Stimulated activated CD8-positive, alpha-beta memory T cell treated with anti-CD3 and anti-CD28 coated beads, Interleukin-2, amount 100 ng/mL, for 48 hours (primary cell): Measurements from ENCODE around the gene TMEM175.
"Not testable (repeated sequence)": the region's sequence is repeated elsewhere in the genome, so short reads cannot be mapped to it uniquely, and the experiment has no call there.

Experiments
- DNase-seq, 2 donors: peaks; one replicate each; pipeline ENCODE4 v3.0.0-alpha.2; 2020; ENCODE audit warnings: low read depth in 2 of 2

The TMEM175 gene

GRCh38 chr4:970046-970745, 37.9 kb downstream of the TMEM175 start:
- DNase-seq, result peak in 1 of 2 donors; percentile 15

- no peak for DNase-seq
Measured at GRCh38 chr4:970854-971520, 38.7 kb downstream of the TMEM175 start.

- no peak for DNase-seq
Measured at GRCh38 chr4:971666-972500, 39.6 kb downstream of the TMEM175 start.

GRCh38 chr4:972651-973424, 40.6 kb downstream of the TMEM175 start:
- DNase-seq, result peak; percentile 33 to 39

GRCh38 chr4:973431-974397, 41.5 kb downstream of the TMEM175 start, which contains the start of gene DGKQ:
TSS of gene DGKQ (minus strand) at chr4:973569. CDS start at chr4:973482, 87 bp downstream.
- peak; percentile 77 to 82 for DNase-seq

GRCh38 chr4:974668-975067, 42.4 kb downstream of the TMEM175 start:
- DNase-seq, result no peak

GRCh38 chr4:976016-976415, 43.8 kb downstream of the TMEM175 start:
- DNase-seq, result not testable (repeated sequence)

- no peak for DNase-seq
Measured at GRCh38 chr4:978957-979701, 46.9 kb downstream of the TMEM175 start.

GRCh38 chr4:982291-982690, 50.0 kb downstream of the TMEM175 start:
- no peak for DNase-seq

GRCh38 chr4:982814-983213, 50.6 kb downstream of the TMEM175 start:
- no peak for DNase-seq

- no peak for DNase-seq
Measured at GRCh38 chr4:984336-985054, 52.2 kb downstream of the TMEM175 start.

GRCh38 chr4:985123-985830, 53.0 kb downstream of the TMEM175 start:
- DNase-seq, result peak; percentile 64 to 69

GRCh38 chr4:986428-986878, 54.2 kb downstream of the TMEM175 start:
- DNase-seq, result no peak

GRCh38 chr4:986879-987623, 54.8 kb downstream of the TMEM175 start, which contains the start of gene IDUA:
TSS of gene IDUA (plus strand) at chr4:987044. CDS start at chr4:987085, 41 bp downstream.
- peak; percentile 78 to 85 for DNase-seq

- no peak for DNase-seq
Measured at GRCh38 chr4:987624-988513, 55.6 kb downstream of the TMEM175 start.
